Trophoblast cell (in vitro differentiated cells and primary cell): ENCODE results near the gene DSTN.
A peak's percentile ranks its signal among the peaks of the same experiment; 100 is the strongest.

Source experiments
- DNase-seq, 2 donors: peaks; one replicate each; pipeline ENCODE4 v3.0.0-alpha.2; 2016
- H2AFZ ChIP-seq: 2 replicates; pipeline ENCODE4 v1.6.1; 2013; ENCODE audit warnings: low read length, moderate library complexity, mild to moderate bottlenecking; ENCODE audit not compliant: insufficient read depth, poor library complexity
- H2AK5ac ChIP-seq: 2 replicates; pipeline ENCODE4 v1.6.1; 2013; ENCODE audit warnings: mild to moderate bottlenecking, low read length
- H2BK120ac ChIP-seq: 2 replicates; pipeline ENCODE4 v1.6.1; 2013; ENCODE audit warnings: low read length, mild to moderate bottlenecking, moderate library complexity; ENCODE audit not compliant: insufficient read depth, poor library complexity
- H2BK12ac ChIP-seq: 2 replicates; pipeline ENCODE4 v1.6.1; 2013; ENCODE audit warnings: mild to moderate bottlenecking, low read length, moderate library complexity
- H2BK5ac ChIP-seq: 2 replicates; pipeline ENCODE4 v1.6.1; 2013; ENCODE audit warnings: low read length, low read depth, moderate library complexity, mild to moderate bottlenecking; ENCODE audit not compliant: poor library complexity
- H3K14ac ChIP-seq: 2 replicates; pipeline ENCODE4 v1.6.1; 2013; ENCODE audit warnings: mild to moderate bottlenecking, low read length
- H3K18ac ChIP-seq: 2 replicates; pipeline ENCODE4 v1.6.1; 2013; ENCODE audit warnings: mild to moderate bottlenecking, low read length
- H3K23ac ChIP-seq: 2 replicates; pipeline ENCODE4 v1.6.1; 2013; ENCODE audit warnings: low read length
- H3K27ac ChIP-seq: 2 replicates; pipeline ENCODE4 v1.5.1; 2013; ENCODE audit warnings: low read depth, mild to moderate bottlenecking, inconsistent platforms, low read length, moderate library complexity
- H3K27me3 ChIP-seq: 2 replicates; pipeline ENCODE4 v1.6.1; 2013; ENCODE audit warnings: inconsistent platforms, mild to moderate bottlenecking, low read length, moderate library complexity; ENCODE audit not compliant: insufficient read depth
- H3K36me3 ChIP-seq, 2 experiments: 1 replicate in 1 of 2; 2 replicates in 1 of 2; pipeline ENCODE4 v1.6.1; 2013; ENCODE audit warnings: low read length in 2 of 2, mild to moderate bottlenecking in 2 of 2, moderate library complexity in 1 of 2; ENCODE audit not compliant: insufficient read depth in 2 of 2, control insufficient read depth in 1 of 2
- H3K4ac ChIP-seq: 2 replicates; pipeline ENCODE4 v1.6.1; 2013; ENCODE audit warnings: low read depth, mild to moderate bottlenecking, low read length, moderate library complexity
- H3K4me1 ChIP-seq, 2 experiments: 1 replicate in 1 of 2; 2 replicates in 1 of 2; pipeline ENCODE4 v1.6.1; 2013; ENCODE audit warnings: low read length in 2 of 2, mild to moderate bottlenecking in 2 of 2, moderate library complexity in 1 of 2; ENCODE audit not compliant: insufficient read depth in 2 of 2, control insufficient read depth in 1 of 2
- H3K4me2 ChIP-seq: 2 replicates; pipeline ENCODE4 v1.6.1; 2013; ENCODE audit warnings: inconsistent platforms, mild to moderate bottlenecking, low read length, moderate library complexity
- H3K4me3 ChIP-seq: 2 replicates; pipeline ENCODE4 v1.5.1; 2013; ENCODE audit warnings: mild to moderate bottlenecking, low read depth, low read length, inconsistent platforms
- H3K79me1 ChIP-seq: one replicate; pipeline ENCODE4 v1.6.1; 2013; ENCODE audit warnings: low read length
- H3K79me2 ChIP-seq: 2 replicates; pipeline ENCODE4 v1.6.1; 2013; ENCODE audit warnings: low read length, mild to moderate bottlenecking; ENCODE audit not compliant: control insufficient read depth, insufficient read depth, poor library complexity
- H3K9ac ChIP-seq: 2 replicates; pipeline ENCODE4 v1.6.1; 2013; ENCODE audit warnings: mild to moderate bottlenecking, low read length
- H3K9me3 ChIP-seq: 2 replicates; pipeline ENCODE4 v1.6.1; 2013; ENCODE audit warnings: low read depth, mild to moderate bottlenecking, control low read depth, inconsistent platforms, low read length; ENCODE audit not compliant: insufficient read depth
- H4K12ac ChIP-seq: 2 replicates; pipeline ENCODE4 v1.6.1; 2013; ENCODE audit warnings: low read depth, mild to moderate bottlenecking, low read length, moderate library complexity
- H4K8ac ChIP-seq: 2 replicates; pipeline ENCODE4 v1.6.1; 2013; ENCODE audit warnings: low read depth, mild to moderate bottlenecking, low read length, moderate library complexity
- H4K91ac ChIP-seq: one replicate; pipeline ENCODE4 v1.6.1; 2013; ENCODE audit warnings: low read depth, mild to moderate bottlenecking, low read length, moderate library complexity
- WGBS: extraction: QIAGEN DNeasy Blood & Tissue Kit; methylation state at CpG from one replicate; pipeline ENCODE4 v1.1.7; 2013; ENCODE audit warnings: missing lambda C conversion rate; ENCODE audit not compliant: insufficient read length, insufficient coverage; ENCODE audit errors: extremely low coverage; 5-methylcytosine and 5-hydroxymethylcytosine counted together

The DSTN gene

DNA sequence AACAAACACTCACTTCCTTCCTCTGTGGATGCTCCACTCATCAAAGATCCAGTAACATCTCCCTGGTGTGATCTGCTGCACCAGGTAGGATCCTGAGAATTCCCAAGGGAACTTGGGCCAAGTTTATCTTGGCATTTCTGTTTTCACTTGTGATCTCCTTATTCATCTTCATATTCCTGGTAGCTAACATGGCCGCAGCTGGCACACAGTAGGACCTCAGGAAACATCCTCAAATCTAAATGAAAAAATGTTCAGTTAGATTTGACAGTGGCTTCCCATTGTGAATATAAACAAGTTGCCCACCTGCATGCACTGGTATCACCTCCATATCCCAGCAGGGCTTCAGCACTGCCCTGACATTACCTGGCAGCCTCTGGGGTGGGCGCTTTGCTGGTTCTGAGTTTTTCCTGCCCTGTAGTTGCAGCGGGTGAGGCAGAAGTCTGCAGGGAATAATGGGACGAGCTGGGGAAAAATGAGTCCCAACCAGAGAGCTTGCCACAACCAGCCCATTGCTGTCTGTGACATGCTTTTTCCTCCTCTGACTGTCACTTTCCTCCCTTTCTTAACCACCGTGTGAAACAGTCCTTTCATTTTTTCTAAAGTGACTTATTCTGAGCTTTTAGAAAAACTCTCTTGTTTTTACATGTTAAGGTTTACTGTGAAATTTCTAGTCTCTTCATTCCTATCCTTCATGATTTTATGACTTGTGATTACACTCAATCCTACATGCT lies 9.4 kb upstream of the DSTN start:
- H3K23ac ChIP-seq = no peak overlapping the region
- no peak overlapping the region for H3K27ac ChIP-seq
- no peak overlapping the region for H4K12ac ChIP-seq
- no peaks in the 10 kb centered on the region for H3K27me3 ChIP-seq
- H3K9ac ChIP-seq = no peak overlapping the region
- H2BK5ac ChIP-seq = no peak overlapping the region
- no peak overlapping the region for H2AFZ ChIP-seq
- peaks cover 24% of the 10 kb centered on the region for H3K79me1 ChIP-seq
- peaks cover 21 to 25% of the 10 kb centered on the region in 2 experiments for H3K4me1 ChIP-seq
- H2BK12ac ChIP-seq = peak overlapping the region; percentile 97
- no peak overlapping the region for H3K4me2 ChIP-seq
- peak overlapping the region; percentile 26 for H4K8ac ChIP-seq
- no CpG with 5 or more reads among the region's 5 CpGs for WGBS
- H3K14ac ChIP-seq = no peak overlapping the region
- no peaks in the 10 kb centered on the region for H3K36me3 ChIP-seq
- no peak overlapping the region for H3K4ac ChIP-seq
- H3K79me2 ChIP-seq = peaks cover 2% of the 10 kb centered on the region
- H2AK5ac ChIP-seq = peak overlapping the region; percentile 77
- no peaks in the 10 kb centered on the region for H3K9me3 ChIP-seq
- H3K4me3 ChIP-seq = no peak overlapping the region
- no peak overlapping the region for H3K18ac ChIP-seq
- H2BK120ac ChIP-seq = peak overlapping the region; percentile 63
- DNase-seq = no peak
- peak overlapping the region; percentile 67 for H4K91ac ChIP-seq

DNA sequence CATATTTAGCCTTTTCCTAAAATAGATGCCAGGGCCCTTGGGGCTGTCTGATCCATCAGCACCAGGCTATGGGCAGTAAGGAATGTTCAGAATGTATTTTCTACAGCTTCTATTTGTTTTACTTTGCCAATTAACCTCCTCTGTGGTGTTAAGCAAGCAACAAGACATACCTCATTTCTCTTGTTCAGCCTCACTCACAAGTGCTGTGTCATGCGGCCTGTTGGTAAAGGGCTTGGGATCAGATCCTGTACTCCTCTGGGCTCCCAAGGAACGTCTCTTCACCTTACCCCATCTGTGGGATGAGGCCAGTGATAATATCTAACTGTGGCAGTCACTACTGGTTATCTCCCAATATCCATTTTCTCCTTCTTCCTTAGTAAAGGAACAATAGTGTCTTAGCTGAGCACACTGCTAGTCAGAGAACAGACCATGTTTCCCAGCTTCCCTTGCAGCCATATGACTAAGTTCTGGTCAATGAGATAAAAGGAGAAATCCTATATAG lies 7.0 kb upstream of the DSTN start:
- WGBS = no CpG with 5 or more reads among the region's 2 CpGs
- no peak overlapping the region for H3K18ac ChIP-seq
- H4K8ac ChIP-seq = peak overlapping the region; percentile 25
- DNase-seq = peak in 1 of 2 donors; percentile 56
- H3K9ac ChIP-seq = no peak overlapping the region
- H3K23ac ChIP-seq = no peak overlapping the region
- no peak overlapping the region for H3K4ac ChIP-seq
- peak overlapping the region; percentile 24 for H3K14ac ChIP-seq
- peaks cover 19% of the 10 kb centered on the region for H3K79me1 ChIP-seq
- peaks cover 13 to 19% of the 10 kb centered on the region in 2 experiments for H3K4me1 ChIP-seq
- H3K9me3 ChIP-seq = no peaks in the 10 kb centered on the region
- H3K79me2 ChIP-seq = peaks cover 2% of the 10 kb centered on the region
- no peaks in the 10 kb centered on the region for H3K27me3 ChIP-seq
- H3K36me3 ChIP-seq = no peaks in the 10 kb centered on the region
- H2AK5ac ChIP-seq = no peak overlapping the region
- H2BK120ac ChIP-seq = peak overlapping the region; percentile 3
- peak overlapping the region; percentile 7 for H3K27ac ChIP-seq
- H3K4me3 ChIP-seq = no peak overlapping the region
- H4K12ac ChIP-seq = no peak overlapping the region
- no peak overlapping the region for H3K4me2 ChIP-seq
- H2BK5ac ChIP-seq = peak overlapping the region; percentile 22
- H2BK12ac ChIP-seq = peak overlapping the region; percentile 33
- no peak overlapping the region for H2AFZ ChIP-seq
- H4K91ac ChIP-seq = peak overlapping the region; percentile 5

DNA sequence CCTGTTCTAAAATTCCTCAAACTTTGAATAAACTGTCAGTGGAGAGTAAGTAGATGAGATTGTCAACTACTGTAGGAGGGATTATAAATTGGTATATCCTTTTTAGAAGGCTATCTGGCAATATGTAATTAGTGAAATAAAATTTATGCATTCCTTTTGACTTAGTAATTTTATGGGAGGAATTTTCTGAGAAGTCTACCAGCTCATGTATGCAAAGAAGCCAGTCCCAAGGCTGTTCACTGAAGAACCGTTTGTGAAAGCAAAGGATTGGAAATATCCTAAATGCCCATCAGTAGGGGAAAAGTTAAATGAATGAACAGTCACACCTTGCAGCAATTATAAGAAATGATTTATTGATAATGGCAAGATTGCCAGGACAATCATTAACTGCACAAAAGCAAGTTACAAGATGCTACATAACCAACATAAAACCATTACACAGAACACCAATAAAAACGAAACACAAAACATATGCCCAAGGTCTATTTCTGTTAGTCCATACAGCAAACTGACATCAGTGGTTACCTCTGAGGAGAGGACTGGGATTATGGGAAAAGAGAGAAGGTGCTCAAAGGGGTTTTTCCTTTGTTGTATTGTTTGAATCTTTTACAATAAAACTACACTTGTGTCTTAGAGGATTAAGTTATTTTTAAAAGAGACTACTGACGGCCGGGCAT lies 4.6 kb upstream of the DSTN start:
- Histone ChIP-seq H3K4ac (no peak overlapping the region), H3K27me3 (no peaks in the 10 kb centered on the region), H3K79me1 (peaks cover 28% of the 10 kb centered on the region), H4K91ac (no peak overlapping the region), H3K18ac (no peak overlapping the region), H4K8ac (no peak overlapping the region), H3K4me2 (no peak overlapping the region), H3K36me3 (no peaks in the 10 kb centered on the region), H3K9me3 (no peaks in the 10 kb centered on the region), H2AFZ (no peak overlapping the region), H3K9ac (no peak overlapping the region), H3K23ac (no peak overlapping the region), H2BK5ac (no peak overlapping the region), H2BK120ac (no peak overlapping the region), H2AK5ac (no peak overlapping the region), H3K4me1 (peaks cover 17% of the 10 kb centered on the region in 2 experiments), H3K14ac (no peak overlapping the region), H3K27ac (no peak overlapping the region), H2BK12ac (no peak overlapping the region), H3K4me3 (no peak overlapping the region), H4K12ac (no peak overlapping the region), H3K79me2 (peaks cover 11% of the 10 kb centered on the region)
- DNase-seq = peak in 1 of 2 donors; percentile 39
- no CpG with 5 or more reads among the region's 4 CpGs for WGBS

DNA sequence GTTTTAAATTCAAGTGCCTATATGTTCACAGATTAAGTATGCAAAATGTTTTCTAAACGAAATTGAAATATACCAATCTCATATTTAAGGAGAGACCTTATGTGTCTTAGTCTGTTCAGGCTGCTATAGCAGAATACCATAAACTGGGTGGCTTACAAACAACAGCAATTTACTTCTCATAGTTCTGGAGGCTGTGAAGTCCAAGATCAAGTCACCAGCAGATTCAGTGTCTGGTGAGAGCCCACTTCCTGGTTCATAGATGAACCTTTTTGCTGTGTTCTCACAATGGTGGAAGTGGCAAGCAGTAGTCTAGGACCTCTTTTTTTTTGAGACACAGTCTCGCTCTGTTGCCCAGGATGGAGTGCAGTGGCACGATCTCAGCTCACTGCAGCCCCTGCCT lies 3.5 kb upstream of the DSTN start:
- no peak overlapping the region for H3K23ac ChIP-seq
- no peak overlapping the region for H3K18ac ChIP-seq
- no peaks in the 10 kb centered on the region for H3K27me3 ChIP-seq
- no peaks in the 10 kb centered on the region for H3K36me3 ChIP-seq
- H4K8ac ChIP-seq = no peak overlapping the region
- no peak overlapping the region for H2BK120ac ChIP-seq
- no peak for DNase-seq
- H2AFZ ChIP-seq = no peak overlapping the region
- H3K4ac ChIP-seq = no peak overlapping the region
- H3K4me3 ChIP-seq = no peak overlapping the region
- peaks cover 17% of the 10 kb centered on the region for H3K79me2 ChIP-seq
- H3K79me1 ChIP-seq = peaks cover 33% of the 10 kb centered on the region
- WGBS = no CpG with 5 or more reads among the region's 3 CpGs
- no peak overlapping the region for H3K14ac ChIP-seq
- H3K27ac ChIP-seq = no peak overlapping the region
- no peak overlapping the region for H2BK5ac ChIP-seq
- no peak overlapping the region for H4K91ac ChIP-seq
- no peak overlapping the region for H3K4me2 ChIP-seq
- H3K4me1 ChIP-seq = peaks cover 15 to 17% of the 10 kb centered on the region in 2 experiments
- peak overlapping the region; percentile 65 for H2BK12ac ChIP-seq
- H3K9me3 ChIP-seq = no peaks in the 10 kb centered on the region
- H2AK5ac ChIP-seq = no peak overlapping the region
- H3K9ac ChIP-seq = no peak overlapping the region
- no peak overlapping the region for H4K12ac ChIP-seq
